SK-N-SH (cell line): ENCODE measurements around the gene LMTK2. TPM values are rescaled to one million over a fixed set of nuclear protein-coding genes. Genes with fewer than 3 reads are reported as not detected.

Experiments
- CTCF ChIA-PET: fragments of 300-600, 350-600 bp; formaldehyde crosslinking; extraction: SDS; loops from one replicate; lab custom pipeline; 2021; lab: Yijun Ruan, JAX
- POLR2A ChIA-PET: fragments of 350-600 bp; sonication (Branson Sonifier 250); formaldehyde crosslinking; extraction: SDS; loops from one replicate; lab custom pipeline; 2020; ENCODE audit warnings: antibody characterized with exemption, inconsistent platforms; lab: Yijun Ruan, JAX
- DNase-seq: peaks from one replicate; pipeline ENCODE4 v3.0.0; 2012
- H2AFZ ChIP-seq: fragments of 200-600 bp; sonication (generic); 2 replicates; pipeline ENCODE4 v1.8.1; 2016; ENCODE audit warnings: antibody characterized with exemption, mild to moderate bottlenecking, low read depth
- H3F3A ChIP-seq: fragments of 200-600 bp; sonication (generic); replicated peaks from 2 replicates; pipeline ENCODE3; 2016; ENCODE audit warnings: antibody characterized with exemption, mild to moderate bottlenecking; ENCODE audit not compliant: insufficient read depth
- H3K27ac ChIP-seq, 2 experiments: fragments of 200-500 bp in 1 of 2; fragments of 200-600 bp in 1 of 2; sonication (Bioruptor generic) in 1 of 2; sonication (generic), shearing (Covaris generic) in 1 of 2; 2 replicates each; pipeline versions ENCODE4 v1.5.1 to v1.6.1; 2014 to 2016; ENCODE audit warnings: low read depth in 2 of 2, inconsistent platforms in 1 of 2, low read length in 1 of 2, mild to moderate bottlenecking in 1 of 2, mixed read lengths in 1 of 2
- H3K27me3 ChIP-seq: fragments of 200-600 bp; sonication (generic), shearing (Covaris generic); 2 replicates; pipeline ENCODE4 v1.6.1; 2016; ENCODE audit warnings: mixed run types; ENCODE audit not compliant: insufficient read depth
- H3K36me3 ChIP-seq, 2 experiments: fragments of 200-500 bp in 1 of 2; fragments of 200-600 bp in 1 of 2; sonication (Bioruptor generic) in 1 of 2; sonication (generic) in 1 of 2; replicated peaks in 1 of 2; 2 replicates each; pipeline versions ENCODE3 to v1.5.1; 2014 to 2016; ENCODE audit warnings: low read length in 1 of 2, mild to moderate bottlenecking in 1 of 2; ENCODE audit not compliant: insufficient read depth in 2 of 2, control insufficient read depth in 1 of 2
- H3K4me1 ChIP-seq, 2 experiments: fragments of 200-500 bp in 1 of 2; fragments of 200-600 bp in 1 of 2; sonication (Bioruptor generic) in 1 of 2; sonication (generic), shearing (Covaris generic) in 1 of 2; 2 replicates each; pipeline versions ENCODE4 v1.5.1 to v1.6.1; 2014 to 2016; ENCODE audit warnings: low read depth in 1 of 2, low read length in 1 of 2, mixed run types in 1 of 2; ENCODE audit not compliant: insufficient read depth in 2 of 2, control insufficient read depth in 1 of 2
- H3K4me2 ChIP-seq: fragments of 200-600 bp; sonication (generic), shearing (Covaris generic); 2 replicates; pipeline ENCODE4 v1.6.1; 2017; ENCODE audit warnings: mixed run types
- H3K4me3 ChIP-seq, 2 experiments: fragments of 200-500 bp in 1 of 2; fragments of 200-600 bp in 1 of 2; sonication (Bioruptor generic) in 1 of 2; sonication (generic), shearing (Covaris generic) in 1 of 2; 2 replicates each; pipeline versions ENCODE4 v1.5.1 to v1.8.1; 2014 to 2016; ENCODE audit warnings: low read depth in 2 of 2, inconsistent platforms in 1 of 2, low read length in 1 of 2, mild to moderate bottlenecking in 1 of 2, mixed read lengths in 1 of 2, moderate library complexity in 1 of 2
- H3K79me2 ChIP-seq: fragments of 200-600 bp; sonication (generic); 2 replicates; pipeline ENCODE4 v1.8.1; 2017; ENCODE audit warnings: mild to moderate bottlenecking; ENCODE audit not compliant: insufficient read depth
- H3K9ac ChIP-seq: fragments of 200-600 bp; sonication (generic); 2 replicates; pipeline ENCODE4 v1.6.1; 2017; ENCODE audit warnings: mixed run types
- H3K9me2 ChIP-seq: fragments of 200-600 bp; sonication (generic); 2 replicates; pipeline ENCODE4 v1.6.1; 2017; ENCODE audit warnings: mixed run types
- H3K9me3 ChIP-seq: fragments of 200-600 bp; sonication (generic); 2 replicates; pipeline ENCODE4 v1.6.1; 2017; ENCODE audit warnings: mixed run types, mild to moderate bottlenecking, moderate library complexity
- H4K20me1 ChIP-seq: fragments of 200-600 bp; sonication (generic); 2 replicates; pipeline ENCODE4 v1.6.1; 2017; ENCODE audit warnings: mild to moderate bottlenecking, mixed run types; ENCODE audit not compliant: insufficient read depth
- CHD2 ChIP-seq: fragments of 150-350 bp; IDR thresholded peaks from 2 replicates; pipeline ENCODE4 v1.6.1; 2018; ENCODE audit warnings: low read length; ENCODE audit not compliant: partially characterized antibody
- ELF1 ChIP-seq: IDR thresholded peaks from 2 replicates; pipeline ENCODE4 v1.4.0; 2012
- FOSL2 ChIP-seq: IDR thresholded peaks from 2 replicates; pipeline ENCODE4 v1.4.0; 2012; ENCODE audit warnings: low read depth, mild to moderate bottlenecking, moderate library complexity, borderline replicate concordance
- FOXJ3 ChIP-seq: sonication (generic); formaldehyde crosslinking; IDR thresholded peaks from 2 replicates; pipeline ENCODE4 v1.5.1; 2020; ENCODE audit warnings: mild to moderate bottlenecking, missing genetic modification reagents
- GATA2 ChIP-seq: sonication (generic); formaldehyde crosslinking; IDR thresholded peaks from 2 replicates; pipeline ENCODE4 v1.5.0; 2020; ENCODE audit warnings: mild to moderate bottlenecking, missing genetic modification reagents
- IRF3 ChIP-seq: fragments of 150-350 bp; IDR thresholded peaks from 2 replicates; pipeline ENCODE4 v1.6.1; 2016; ENCODE audit warnings: mild to moderate bottlenecking, low read depth, low read length
- JUND ChIP-seq: IDR thresholded peaks from 2 replicates; pipeline ENCODE4 v1.4.0; 2012
- MEF2A ChIP-seq: IDR thresholded peaks from 2 replicates; pipeline ENCODE4 v1.4.0; 2012; ENCODE audit warnings: low read depth, borderline replicate concordance
- NFIC ChIP-seq: IDR thresholded peaks from 2 replicates; pipeline ENCODE4 v1.4.0; 2012; ENCODE audit warnings: borderline replicate concordance
- POLR2AphosphoS5 ChIP-seq: IDR thresholded peaks from 2 replicates; pipeline ENCODE4 v1.6.1; 2012; ENCODE audit warnings: low read depth, low read length
- RXRA ChIP-seq: IDR thresholded peaks from 2 replicates; pipeline ENCODE4 v1.4.0; 2012; ENCODE audit warnings: low read depth, mild to moderate bottlenecking, borderline replicate concordance
- SMC3 ChIP-seq: IDR thresholded peaks from 2 replicates; pipeline ENCODE4 v1.6.1; 2012; ENCODE audit warnings: low read depth, low read length, improper control_type of control experiment
- TCF12 ChIP-seq: IDR thresholded peaks from 2 replicates; pipeline ENCODE4 v1.4.0; 2012
- TEAD4 ChIP-seq: IDR thresholded peaks from 2 replicates; pipeline ENCODE4 v1.4.0; 2012; ENCODE audit warnings: mild to moderate bottlenecking, borderline replicate concordance; ENCODE audit not compliant: insufficient read depth
- WGBS: methylation state at CpG from one replicate; pipeline ENCODE4 v1.1.6; 2017; ENCODE audit warnings: low lambda C conversion rate; 5-methylcytosine and 5-hydroxymethylcytosine counted together
- polyA plus RNA-seq, 3 experiments: library from polyadenylated mRNA; depleted of rRNA; stranded (reverse); fragments of >200 nt; gene quantifications; 2 replicates each; pipeline ENCODE4 v1.2.3, GENCODE V29; 2012

LMTK2 gene
- polyA plus RNA-seq, 1 of the 3 experiments (the other 2 are of a cell fraction): 9.0 TPM

GRCh38 chr7:98130959-98131358, 24.3 kb downstream of the LMTK2 start:
- H3K4me3 ChIP-seq: no peak overlapping the region
- 66% methylated on average over 4 of the region's 4 CpGs for WGBS
- no peaks in the 10 kb centered on the region for H3K9me3 ChIP-seq
- POLR2A ChIA-PET: no interaction called here
- peaks cover 5% of the 10 kb centered on the region for H3F3A ChIP-seq
- H3K27me3 ChIP-seq: no peaks in the 10 kb centered on the region
- H3K79me2 ChIP-seq: peaks cover 22% of the 10 kb centered on the region; the same call in 1 of the 2 replicates
- no peaks in the 10 kb centered on the region for H4K20me1 ChIP-seq
- no peaks in the 10 kb centered on the region for H3K36me3 ChIP-seq
- no peak overlapping the region for H3K9ac ChIP-seq
- DNase-seq: peak; percentile 39
- no peak for TF ChIP-seq MEF2A
- no peak for TF ChIP-seq CHD2
- no peak for TF ChIP-seq ELF1
- no peak for TF ChIP-seq FOXJ3 (CRISPR knock-in tag)
- TF ChIP-seq TCF12: no peak
- no peak for TF ChIP-seq FOSL2
- no peak for TF ChIP-seq NFIC
- TF ChIP-seq RXRA: no peak
- TF ChIP-seq JUND: no peak
- TF ChIP-seq SMC3: no peak
- no peak for TF ChIP-seq POLR2AphosphoS5
- TF ChIP-seq, all 33 proteins: peak for 0
- Histone ChIP-seq H2AFZ (no peak overlapping the region), H3K27ac (no peak overlapping the region), H3K4me2 (no peak overlapping the region), H3K4me1 (peaks cover 20 to 23% of the 10 kb centered on the region in 2 experiments; a peak in 3 of 4 replicates), H3K9me2 (no peaks in the 10 kb centered on the region)
- CTCF ChIA-PET: interaction anchor here (0.7 to 9.5 kb wide), 6 partner anchors 11 to 487 kb away, joined by 3 to 126 read pairs (median 6); partner anchors contain the start of gene LMTK2

GRCh38 chr7:98133181-98133580, 26.5 kb downstream of the LMTK2 start:
- TF ChIP-seq GATA2 (CRISPR knock-in tag) (no peak), TEAD4 (no peak), IRF3 (no peak)
- H3K9me3 ChIP-seq: no peaks in the 10 kb centered on the region
- peaks cover 20 to 23% of the 10 kb centered on the region in 2 experiments; a peak in 3 of 4 replicates for H3K4me1 ChIP-seq
- POLR2A ChIA-PET: interaction anchor here (0.8 kb wide), 1 partner anchor 17 kb away, joined by 4 read pairs; no protein-coding TSS in a partner anchor
- no peak overlapping the region for H3K27ac ChIP-seq
- H2AFZ ChIP-seq: no peak overlapping the region
- WGBS: 92% methylated on average over 4 of the region's 4 CpGs
- CTCF ChIA-PET: interaction anchor here (1.1 to 9.5 kb wide), 4 partner anchors 13 to 109 kb away, joined by 3 to 126 read pairs (median 6); no protein-coding TSS in a partner anchor
- peaks cover 5% of the 10 kb centered on the region for H3F3A ChIP-seq
- H3K9ac ChIP-seq: no peak overlapping the region
- H3K9me2 ChIP-seq: no peaks in the 10 kb centered on the region
- no peaks in the 10 kb centered on the region for H4K20me1 ChIP-seq
- peaks cover 0 to 5% of the 10 kb centered on the region in 2 experiments for H3K36me3 ChIP-seq
- H3K4me3 ChIP-seq: no peak overlapping the region
- H3K4me2 ChIP-seq: no peak overlapping the region; the same call in 1 of the 2 replicates
- DNase-seq: no peak
- H3K27me3 ChIP-seq: no peaks in the 10 kb centered on the region
- H3K79me2 ChIP-seq: peaks cover 14% of the 10 kb centered on the region; the same call in 1 of the 2 replicates
